Prostate gland (tissue), 2 donors: ENCODE results near the gene PLCH1. TPM values are rescaled to one million over a fixed set of nuclear protein-coding genes. Genes with fewer than 3 reads are reported as not detected.
"Not testable (repeated sequence)": the region's sequence is repeated elsewhere in the genome, so short reads cannot be mapped to it uniquely, and the experiment has no call there.

ENCODE experiments used
- DNase-seq: peaks from one replicate; pipeline ENCODE4 v3.0.0-alpha.2; 2019; ENCODE audit warnings: low spot score
- H3K27ac ChIP-seq, 2 donors: fragments of 200-600 bp; sonication (generic); 2 replicates each; pipeline ENCODE4 v1.5.1; 2017 to 2019
- H3K27me3 ChIP-seq: fragments of 200-600 bp; sonication (generic); replicated peaks from 2 replicates; pipeline ENCODE4 v1.5.1; 2019; ENCODE audit not compliant: insufficient read depth
- H3K36me3 ChIP-seq, 2 donors: fragments of 200-600 bp; sonication (generic); 1 replicate in 1 of 2; 2 replicates in 1 of 2; pipeline versions ENCODE4 v1.5.1 to v1.8.1; 2017 to 2019
- H3K4me1 ChIP-seq: fragments of 200-600 bp; sonication (generic); replicated peaks from 2 replicates; pipeline ENCODE4 v1.5.1; 2019
- H3K4me3 ChIP-seq, 2 donors: fragments of 200-600 bp; sonication (generic); 2 replicates each; pipeline ENCODE4 v1.5.1; 2017 to 2019
- H3K9me3 ChIP-seq: fragments of 200-600 bp; sonication (generic); 2 replicates; pipeline ENCODE4 v1.5.1; 2017
- POLR2A ChIP-seq: fragments of 450-650 bp; IDR thresholded peaks from one replicate; pipeline ENCODE4 v1.6.1; 2016; ENCODE audit warnings: antibody characterized with exemption, mild to moderate bottlenecking
- POLR2AphosphoS5 ChIP-seq: sonication (generic); formaldehyde crosslinking; IDR thresholded peaks from one replicate; pipeline ENCODE4 v1.6.1; 2017; ENCODE audit warnings: antibody characterized with exemption
- WGBS: methylation state at CpG from one replicate; pipeline ENCODE4 v1.1.5; 2018; 5-methylcytosine and 5-hydroxymethylcytosine counted together
- intact Hi-C: fragments of 100-400 bp; cut with DNase I; formaldehyde crosslinking; loops from one replicate; pipeline ENCODE4 v1.14.2; 2022
- total RNA-seq, 2 donors: library from RNA; depleted of rRNA; stranded (reverse); fragments of >200 nt; gene quantifications; one replicate each; pipeline ENCODE4 v1.1.0, GENCODE V29; 2016
- TF ChIP-seq, protein P1 (sequence below), 4 experiments: fragments of 200-600 bp in 2 of 4; fragments of 450-650 bp in 2 of 4; sonication (generic) in 2 of 4; IDR thresholded peaks; 1 replicate in 3 of 4; 2 replicates in 1 of 4; pipeline ENCODE4 v1.5.1; 2016 to 2019; ENCODE audit warnings: antibody characterized with exemption in 4 of 4, mild to moderate bottlenecking in 2 of 4, moderate library complexity in 2 of 4

PLCH1 gene
- total RNA-seq, 2 donors from 2014 or later = 0.64 to 12.2 TPM

- H3K9me3 ChIP-seq = no peaks in the 10 kb centered on the region
- TF ChIP-seq POLR2AphosphoS5 (no peak), POLR2A (no peak)
- TF ChIP-seq, protein P1, sequence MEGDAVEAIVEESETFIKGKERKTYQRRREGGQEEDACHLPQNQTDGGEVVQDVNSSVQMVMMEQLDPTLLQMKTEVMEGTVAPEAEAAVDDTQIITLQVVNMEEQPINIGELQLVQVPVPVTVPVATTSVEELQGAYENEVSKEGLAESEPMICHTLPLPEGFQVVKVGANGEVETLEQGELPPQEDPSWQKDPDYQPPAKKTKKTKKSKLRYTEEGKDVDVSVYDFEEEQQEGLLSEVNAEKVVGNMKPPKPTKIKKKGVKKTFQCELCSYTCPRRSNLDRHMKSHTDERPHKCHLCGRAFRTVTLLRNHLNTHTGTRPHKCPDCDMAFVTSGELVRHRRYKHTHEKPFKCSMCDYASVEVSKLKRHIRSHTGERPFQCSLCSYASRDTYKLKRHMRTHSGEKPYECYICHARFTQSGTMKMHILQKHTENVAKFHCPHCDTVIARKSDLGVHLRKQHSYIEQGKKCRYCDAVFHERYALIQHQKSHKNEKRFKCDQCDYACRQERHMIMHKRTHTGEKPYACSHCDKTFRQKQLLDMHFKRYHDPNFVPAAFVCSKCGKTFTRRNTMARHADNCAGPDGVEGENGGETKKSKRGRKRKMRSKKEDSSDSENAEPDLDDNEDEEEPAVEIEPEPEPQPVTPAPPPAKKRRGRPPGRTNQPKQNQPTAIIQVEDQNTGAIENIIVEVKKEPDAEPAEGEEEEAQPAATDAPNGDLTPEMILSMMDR (IDR thresholded peaks at IDR 0.05) = no peak
- H3K27me3 ChIP-seq = no peaks in the 10 kb centered on the region
- H3K36me3 ChIP-seq = no peaks in the 10 kb centered on the region
- H3K4me1 ChIP-seq = no peaks in the 10 kb centered on the region
- H3K27ac ChIP-seq = no peak overlapping the region
- H3K4me3 ChIP-seq = no peak overlapping the region
- intact Hi-C loops = no loop called here
- no peak for DNase-seq
- WGBS = 91% methylated on average over 1 of the region's 1 CpG
These were observed 109.8 kb downstream of the PLCH1 start for GRCh38 chr3:155635056-155635455.

GRCh38 chr3:155634121-155634719 lies 110.7 kb downstream of the PLCH1 start:
- 100% methylated on average over 3 of the region's 3 CpGs for WGBS
- no peaks in the 10 kb centered on the region for H3K27me3 ChIP-seq
- H3K27ac ChIP-seq = no peak overlapping the region
- no peak for DNase-seq
- intact Hi-C loops = no loop called here
- H3K9me3 ChIP-seq = no peaks in the 10 kb centered on the region
- no peak overlapping the region for H3K4me3 ChIP-seq
- H3K36me3 ChIP-seq = no peaks in the 10 kb centered on the region
- no peaks in the 10 kb centered on the region for H3K4me1 ChIP-seq
- TF ChIP-seq POLR2AphosphoS5 (no peak), POLR2A (no peak)
- TF ChIP-seq, protein P1 (IDR thresholded peaks at IDR 0.05) = no peak

- intact Hi-C loops = no loop called here
- H3K27ac ChIP-seq = no peak overlapping the region
- no peaks in the 10 kb centered on the region for H3K36me3 ChIP-seq
- TF ChIP-seq, protein P1 (IDR thresholded peaks at IDR 0.05) = no peak
- TF ChIP-seq POLR2AphosphoS5 = no peak
- TF ChIP-seq POLR2A = no peak
- WGBS = 89% methylated on average over 7 of the region's 7 CpGs
- H3K27me3 ChIP-seq = no peaks in the 10 kb centered on the region
- H3K9me3 ChIP-seq = no peaks in the 10 kb centered on the region
- no peaks in the 10 kb centered on the region for H3K4me1 ChIP-seq
- no peak overlapping the region for H3K4me3 ChIP-seq
- no peak for DNase-seq
These were observed 113.4 kb downstream of the PLCH1 start for GRCh38 chr3:155631323-155632019.

- Histone ChIP-seq H3K4me1 (no peaks in the 10 kb centered on the region), H3K27ac (no peak overlapping the region), H3K9me3 (no peaks in the 10 kb centered on the region), H3K27me3 (no peaks in the 10 kb centered on the region), H3K4me3 (no peak overlapping the region), H3K36me3 (no peaks in the 10 kb centered on the region)
- intact Hi-C loops = no loop called here
- no peak for DNase-seq
- TF ChIP-seq POLR2A = no peak
- TF ChIP-seq POLR2AphosphoS5 = no peak
- TF ChIP-seq, protein P1 (IDR thresholded peaks at IDR 0.05) = no peak
- 69% methylated on average over 5 of the region's 5 CpGs for WGBS
These were observed 115.3 kb downstream of the PLCH1 start for GRCh38 chr3:155629556-155629955.

DNA sequence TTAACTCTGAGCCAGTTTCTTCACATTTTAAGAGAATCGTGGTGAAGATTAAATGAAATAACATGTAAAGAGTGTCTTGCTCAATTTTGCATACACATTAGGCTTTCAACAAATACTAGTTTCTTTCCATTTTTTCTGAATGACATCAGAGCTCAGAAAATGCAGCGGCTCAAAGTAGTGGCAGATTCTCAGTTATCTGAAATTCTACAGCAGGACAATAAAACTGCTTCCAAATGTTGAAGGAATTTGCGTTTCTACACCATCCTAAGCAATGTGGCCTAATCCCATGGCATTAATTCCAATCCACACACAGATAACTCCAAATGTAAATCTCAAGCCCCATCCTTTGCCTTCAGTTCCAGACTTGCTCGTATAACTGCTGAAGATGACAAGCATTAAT lies 115.8 kb downstream of the PLCH1 start:
- TF ChIP-seq POLR2AphosphoS5 (no peak), POLR2A (no peak)
- TF ChIP-seq, protein P1 (IDR thresholded peaks at IDR 0.05) = no peak
- H3K27ac ChIP-seq = no peak overlapping the region

GRCh38 chr3:155622647-155623046 lies 122.2 kb downstream of the PLCH1 start:
- 76% methylated on average over 3 of the region's 3 CpGs for WGBS
- H3K27ac ChIP-seq, H3K9me3 ChIP-seq, H3K4me3 ChIP-seq, H3K27me3 ChIP-seq, H3K36me3 ChIP-seq, H3K4me1 ChIP-seq, intact Hi-C loops, DNase-seq: not testable (repeated sequence)

More for the DNA sequence above, 115.8 kb downstream of the PLCH1 start:
- intact Hi-C loops = no loop called here
- Histone ChIP-seq H3K4me1 (no peaks in the 10 kb centered on the region), H3K27me3 (no peaks in the 10 kb centered on the region), H3K4me3 (no peak overlapping the region), H3K9me3 (no peaks in the 10 kb centered on the region), H3K36me3 (no peaks in the 10 kb centered on the region)
- WGBS = 60% methylated on average over 4 of the region's 4 CpGs
- no peak for DNase-seq

GRCh38 chr3:155620552-155620951 lies 124.3 kb downstream of the PLCH1 start:
- WGBS = 81% methylated on average over 5 of the region's 5 CpGs
- H3K27ac ChIP-seq, H3K36me3 ChIP-seq, intact Hi-C loops, H3K9me3 ChIP-seq, H3K4me3 ChIP-seq, DNase-seq, H3K27me3 ChIP-seq, H3K4me1 ChIP-seq: not testable (repeated sequence)
